Mammary epithelial cell (primary cell): Measurements from ENCODE around the gene GRK1.

Experiments
- EZH2 ChIP-seq: IDR thresholded peaks from 2 replicates; pipeline ENCODE4 v1.6.1; 2012; ENCODE audit warnings: low read length, inconsistent platforms, borderline replicate concordance
- TF ChIP-seq, protein P1 (sequence below), 2 donors: IDR thresholded peaks in 1 of 2; conservative IDR thresholded peaks in 1 of 2; 2 replicates each; pipeline ENCODE4 v1.5.1; 2011 to 2012; ENCODE audit warnings: inconsistent platforms in 2 of 2, low read length in 2 of 2, mild to moderate bottlenecking in 2 of 2, control low read depth in 1 of 2, low read depth in 1 of 2; ENCODE audit not compliant: insufficient read depth in 1 of 2; ENCODE audit errors: extremely low read depth in 1 of 2

DNA sequence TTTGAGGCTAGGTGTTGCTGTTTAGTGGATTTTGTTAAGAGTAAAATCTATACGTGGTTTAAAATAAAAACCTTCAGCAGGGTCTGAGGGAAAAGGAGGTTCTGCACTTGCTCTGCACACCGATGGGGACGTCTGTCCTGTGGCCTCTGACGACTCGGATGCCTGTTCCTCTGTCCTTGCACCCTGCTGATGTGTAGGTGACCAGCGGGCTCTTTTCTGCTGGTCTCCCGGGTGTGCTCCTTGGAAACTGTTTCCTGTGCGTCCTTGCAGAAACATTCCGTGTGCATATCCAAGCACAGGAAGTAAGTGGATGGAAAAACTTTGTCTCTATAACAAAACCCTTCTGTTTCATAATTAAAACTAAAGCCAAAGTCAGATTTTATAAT, 12.9 kb upstream of the GRK1 start:
- TF ChIP-seq EZH2 = no peak
- TF ChIP-seq, protein P1, sequence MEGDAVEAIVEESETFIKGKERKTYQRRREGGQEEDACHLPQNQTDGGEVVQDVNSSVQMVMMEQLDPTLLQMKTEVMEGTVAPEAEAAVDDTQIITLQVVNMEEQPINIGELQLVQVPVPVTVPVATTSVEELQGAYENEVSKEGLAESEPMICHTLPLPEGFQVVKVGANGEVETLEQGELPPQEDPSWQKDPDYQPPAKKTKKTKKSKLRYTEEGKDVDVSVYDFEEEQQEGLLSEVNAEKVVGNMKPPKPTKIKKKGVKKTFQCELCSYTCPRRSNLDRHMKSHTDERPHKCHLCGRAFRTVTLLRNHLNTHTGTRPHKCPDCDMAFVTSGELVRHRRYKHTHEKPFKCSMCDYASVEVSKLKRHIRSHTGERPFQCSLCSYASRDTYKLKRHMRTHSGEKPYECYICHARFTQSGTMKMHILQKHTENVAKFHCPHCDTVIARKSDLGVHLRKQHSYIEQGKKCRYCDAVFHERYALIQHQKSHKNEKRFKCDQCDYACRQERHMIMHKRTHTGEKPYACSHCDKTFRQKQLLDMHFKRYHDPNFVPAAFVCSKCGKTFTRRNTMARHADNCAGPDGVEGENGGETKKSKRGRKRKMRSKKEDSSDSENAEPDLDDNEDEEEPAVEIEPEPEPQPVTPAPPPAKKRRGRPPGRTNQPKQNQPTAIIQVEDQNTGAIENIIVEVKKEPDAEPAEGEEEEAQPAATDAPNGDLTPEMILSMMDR (conservative IDR thresholded peaks at IDR 0.05 in 1 of 2, IDR thresholded peaks at IDR 0.05 in 1 of 2; ENCODE audit: extremely low read depth in 1 of 2, insufficient read depth in 1 of 2, low read depth in 1 of 2, low read length in 2 of 2) = no peak
